Glomerular endothelial cell (primary cell): ENCODE results near the gene IVNS1ABP. TPM values are rescaled to one million over a fixed set of nuclear protein-coding genes. Genes with fewer than 3 reads are reported as not detected.
"Not testable (repeated sequence)": the region's sequence is repeated elsewhere in the genome, so short reads cannot be mapped to it uniquely, and the experiment has no call there.

Experiments
- DNase-seq: peaks from one replicate; pipeline ENCODE4 v3.0.0-alpha.2; 2011; ENCODE audit warnings: low read depth, low spot score; ENCODE audit errors: extremely low read depth
- total RNA-seq: library from RNA; depleted of rRNA; stranded (reverse); fragments of >200 nt; gene quantifications from 2 replicates; pipeline ENCODE4 v1.2.3, GENCODE V29; 2015

IVNS1ABP gene
- total RNA-seq, 1 donor from 2014 or later: 45.9 TPM

- DNase-seq: no peak
Measured at GRCh38 chr1:185258676-185259075, 58.4 kb downstream of the IVNS1ABP start.

GRCh38 chr1:185257950-185258208 is 59.2 kb downstream of the IVNS1ABP start:
- no peak for DNase-seq

- not testable (repeated sequence) for DNase-seq
Measured at GRCh38 chr1:185257116-185257949, 59.7 kb downstream of the IVNS1ABP start.

GRCh38 chr1:185255595-185255994 is 61.4 kb downstream of the IVNS1ABP start:
- not testable (repeated sequence) for DNase-seq

- not testable (repeated sequence) for DNase-seq
Measured at GRCh38 chr1:185252404-185252803, 64.6 kb downstream of the IVNS1ABP start.

- not testable (repeated sequence) for DNase-seq
Measured at GRCh38 chr1:185251928-185252327, 65.1 kb downstream of the IVNS1ABP start.

- no peak for DNase-seq
Measured at GRCh38 chr1:185250063-185250462, 67.0 kb downstream of the IVNS1ABP start.

- no peak for DNase-seq
Measured at GRCh38 chr1:185249563-185249962, 67.5 kb downstream of the IVNS1ABP start.

Other genes starting within 250 kb of the IVNS1ABP start
- 18.9 and 26.2 TPM in 2 replicates for gene TRMT1L, start 160.3 kb downstream of the IVNS1ABP start, total RNA-seq
- gene SWT1, start 160.1 kb downstream of the IVNS1ABP start, total RNA-seq: 3.9 and 4.0 TPM in 2 replicates